GM12892 (cell line): ENCODE results near the gene ZCCHC4.

Experiments used
- POLR2A ChIP-seq: IDR thresholded peaks from 2 replicates; pipeline ENCODE4 v1.6.1; 2011; ENCODE audit warnings: low read depth, low read length, control low read depth
- POLR2AphosphoS5 ChIP-seq: IDR thresholded peaks from 2 replicates; pipeline ENCODE4 v1.6.1; 2011; ENCODE audit warnings: low read depth, low read length, control low read depth
- TAF1 ChIP-seq: IDR thresholded peaks from 2 replicates; pipeline ENCODE4 v1.6.1; 2011; ENCODE audit warnings: low read depth, mild to moderate bottlenecking, control low read depth, low read length, borderline replicate concordance

- TF ChIP-seq POLR2AphosphoS5: no peak
- no peak for TF ChIP-seq POLR2A
- no peak for TF ChIP-seq TAF1
Measured at GRCh38 chr4:25402521-25402920, 89.9 kb downstream of the ZCCHC4 start.
